SIG-M5 treated with dmso at 0.1 percent for 504 hours (cell line): ENCODE results near the gene NUP50.

Source experiments
- DNase-seq: peaks from one replicate; lab custom pipeline; 2025; ENCODE audit not compliant: unreplicated experiment; lab: John Stamatoyannopoulos, UW

NUP50 gene

GRCh38 chr22:45192701-45193187, 29.0 kb downstream of the NUP50 start:
- no peak for DNase-seq

- DNase-seq = no peak
Observed at GRCh38 chr22:45194686-45195085, 31.0 kb downstream of the NUP50 start.

- DNase-seq = no peak
Observed at GRCh38 chr22:45195616-45196015, 31.9 kb downstream of the NUP50 start.

- DNase-seq = no peak
Observed at GRCh38 chr22:45196308-45196707, 32.6 kb downstream of the NUP50 start.

- no peak for DNase-seq
Observed at GRCh38 chr22:45196926-45197605, 33.3 kb downstream of the NUP50 start.

GRCh38 chr22:45197606-45198462, 34.1 kb downstream of the NUP50 start:
- no peak for DNase-seq

- no peak for DNase-seq
Observed at GRCh38 chr22:45198463-45198795, 34.7 kb downstream of the NUP50 start.

GRCh38 chr22:45199723-45200122, 36.0 kb downstream of the NUP50 start:
- no peak for DNase-seq

- DNase-seq = no peak
Observed at GRCh38 chr22:45200230-45200629, 36.5 kb downstream of the NUP50 start.

GRCh38 chr22:45200860-45201511, 37.3 kb downstream of the NUP50 start:
- no peak for DNase-seq

- DNase-seq = no peak
Observed at GRCh38 chr22:45201678-45202332, 38.1 kb downstream of the NUP50 start.

- no peak for DNase-seq
Observed at GRCh38 chr22:45202333-45203149, 38.8 kb downstream of the NUP50 start.

- DNase-seq = no peak
Observed at GRCh38 chr22:45203150-45203951, 39.6 kb downstream of the NUP50 start.

GRCh38 chr22:45204241-45204640, 40.5 kb downstream of the NUP50 start:
- DNase-seq = no peak

GRCh38 chr22:45204819-45205218, 41.1 kb downstream of the NUP50 start:
- DNase-seq = no peak

- no peak for DNase-seq
Observed at GRCh38 chr22:45205276-45205925, 41.7 kb downstream of the NUP50 start.

GRCh38 chr22:45206233-45206632, 42.5 kb downstream of the NUP50 start:
- no peak for DNase-seq

- no peak for DNase-seq
Observed at GRCh38 chr22:45207533-45207932, 43.8 kb downstream of the NUP50 start.

GRCh38 chr22:45207981-45208664, 44.4 kb downstream of the NUP50 start:
- no peak for DNase-seq
